DMS 273 (cell line): ENCODE results near the gene NAP1L4.

Experiments used
- DNase-seq: peaks from one replicate; lab custom pipeline; 2025; ENCODE audit not compliant: unreplicated experiment; lab: John Stamatoyannopoulos, UW

Gene NAP1L4

GRCh38 chr11:2995893-2996554, 3.9 kb upstream of the NAP1L4 start:
- DNase-seq = no peak

- no peak for DNase-seq
These were observed 3.0 kb upstream of the NAP1L4 start for GRCh38 chr11:2995031-2995561.

GRCh38 chr11:2994336-2994730, 2.2 kb upstream of the NAP1L4 start:
- DNase-seq = no peak

- DNase-seq = peak; percentile 61
These were observed 832 bp upstream of the NAP1L4 start for GRCh38 chr11:2992997-2993325.

GRCh38 chr11:2991452-2992233, 486 bp downstream of the NAP1L4 start:
- DNase-seq = peak; percentile 77

GRCh38 chr11:2990617-2991451, 1.3 kb downstream of the NAP1L4 start:
- DNase-seq = peak; percentile 33

- no peak for DNase-seq
These were observed 2.6 kb downstream of the NAP1L4 start for GRCh38 chr11:2989551-2989950.

- DNase-seq = no peak
These were observed 3.1 kb downstream of the NAP1L4 start for GRCh38 chr11:2989006-2989405.

GRCh38 chr11:2987881-2988861, 4.0 kb downstream of the NAP1L4 start:
- DNase-seq = no peak

GRCh38 chr11:2983908-2984307, 8.2 kb downstream of the NAP1L4 start:
- no peak for DNase-seq

GRCh38 chr11:2982214-2982613, 9.9 kb downstream of the NAP1L4 start:
- no peak for DNase-seq

- no peak for DNase-seq
These were observed 11.0 kb downstream of the NAP1L4 start for GRCh38 chr11:2981130-2981529.

- no peak for DNase-seq
These were observed 11.8 kb downstream of the NAP1L4 start for GRCh38 chr11:2980168-2980840.

- DNase-seq = no peak
These were observed 15.0 kb downstream of the NAP1L4 start for GRCh38 chr11:2977113-2977512.

GRCh38 chr11:2976294-2977063, 15.7 kb downstream of the NAP1L4 start:
- no peak for DNase-seq

- peak; percentile 56 for DNase-seq
These were observed 16.5 kb downstream of the NAP1L4 start for GRCh38 chr11:2975594-2975993.

GRCh38 chr11:2974272-2974671, 17.9 kb downstream of the NAP1L4 start:
- DNase-seq = no peak

- DNase-seq = no peak
These were observed 23.7 kb downstream of the NAP1L4 start for GRCh38 chr11:2968341-2968900.

- DNase-seq = no peak
These were observed 27.3 kb downstream of the NAP1L4 start for GRCh38 chr11:2964782-2965181.
